SK-N-SH (cell line): ENCODE data around the gene CYB561D2. TPM values are rescaled to one million over a fixed set of nuclear protein-coding genes. Genes with fewer than 3 reads are reported as not detected.

Experiments used
- CTCF ChIA-PET: fragments of 300-600, 350-600 bp; formaldehyde crosslinking; extraction: SDS; loops from one replicate; lab custom pipeline; 2021; lab: Yijun Ruan, JAX
- POLR2A ChIA-PET: fragments of 350-600 bp; sonication (Branson Sonifier 250); formaldehyde crosslinking; extraction: SDS; loops from one replicate; lab custom pipeline; 2020; ENCODE audit warnings: antibody characterized with exemption, inconsistent platforms; lab: Yijun Ruan, JAX
- DNase-seq: peaks from one replicate; pipeline ENCODE4 v3.0.0; 2012
- H2AFZ ChIP-seq: fragments of 200-600 bp; sonication (generic); 2 replicates; pipeline ENCODE4 v1.8.1; 2016; ENCODE audit warnings: antibody characterized with exemption, mild to moderate bottlenecking, low read depth
- H3F3A ChIP-seq: fragments of 200-600 bp; sonication (generic); replicated peaks from 2 replicates; pipeline ENCODE3; 2016; ENCODE audit warnings: antibody characterized with exemption, mild to moderate bottlenecking; ENCODE audit not compliant: insufficient read depth
- H3K27ac ChIP-seq, 2 experiments: fragments of 200-500 bp in 1 of 2; fragments of 200-600 bp in 1 of 2; sonication (Bioruptor generic) in 1 of 2; sonication (generic), shearing (Covaris generic) in 1 of 2; 2 replicates each; pipeline versions ENCODE4 v1.5.1 to v1.6.1; 2014 to 2016; ENCODE audit warnings: low read depth in 2 of 2, inconsistent platforms in 1 of 2, low read length in 1 of 2, mild to moderate bottlenecking in 1 of 2, mixed read lengths in 1 of 2
- H3K27me3 ChIP-seq: fragments of 200-600 bp; sonication (generic), shearing (Covaris generic); 2 replicates; pipeline ENCODE4 v1.6.1; 2016; ENCODE audit warnings: mixed run types; ENCODE audit not compliant: insufficient read depth
- H3K36me3 ChIP-seq, 2 experiments: fragments of 200-500 bp in 1 of 2; fragments of 200-600 bp in 1 of 2; sonication (Bioruptor generic) in 1 of 2; sonication (generic) in 1 of 2; replicated peaks in 1 of 2; 2 replicates each; pipeline versions ENCODE3 to v1.5.1; 2014 to 2016; ENCODE audit warnings: low read length in 1 of 2, mild to moderate bottlenecking in 1 of 2; ENCODE audit not compliant: insufficient read depth in 2 of 2, control insufficient read depth in 1 of 2
- H3K4me1 ChIP-seq, 2 experiments: fragments of 200-500 bp in 1 of 2; fragments of 200-600 bp in 1 of 2; sonication (Bioruptor generic) in 1 of 2; sonication (generic), shearing (Covaris generic) in 1 of 2; 2 replicates each; pipeline versions ENCODE4 v1.5.1 to v1.6.1; 2014 to 2016; ENCODE audit warnings: low read depth in 1 of 2, low read length in 1 of 2, mixed run types in 1 of 2; ENCODE audit not compliant: insufficient read depth in 2 of 2, control insufficient read depth in 1 of 2
- H3K4me2 ChIP-seq: fragments of 200-600 bp; sonication (generic), shearing (Covaris generic); 2 replicates; pipeline ENCODE4 v1.6.1; 2017; ENCODE audit warnings: mixed run types
- H3K4me3 ChIP-seq, 2 experiments: fragments of 200-500 bp in 1 of 2; fragments of 200-600 bp in 1 of 2; sonication (Bioruptor generic) in 1 of 2; sonication (generic), shearing (Covaris generic) in 1 of 2; 2 replicates each; pipeline versions ENCODE4 v1.5.1 to v1.8.1; 2014 to 2016; ENCODE audit warnings: low read depth in 2 of 2, inconsistent platforms in 1 of 2, low read length in 1 of 2, mild to moderate bottlenecking in 1 of 2, mixed read lengths in 1 of 2, moderate library complexity in 1 of 2
- H3K79me2 ChIP-seq: fragments of 200-600 bp; sonication (generic); 2 replicates; pipeline ENCODE4 v1.8.1; 2017; ENCODE audit warnings: mild to moderate bottlenecking; ENCODE audit not compliant: insufficient read depth
- H3K9ac ChIP-seq: fragments of 200-600 bp; sonication (generic); 2 replicates; pipeline ENCODE4 v1.6.1; 2017; ENCODE audit warnings: mixed run types
- H3K9me2 ChIP-seq: fragments of 200-600 bp; sonication (generic); 2 replicates; pipeline ENCODE4 v1.6.1; 2017; ENCODE audit warnings: mixed run types
- H3K9me3 ChIP-seq: fragments of 200-600 bp; sonication (generic); 2 replicates; pipeline ENCODE4 v1.6.1; 2017; ENCODE audit warnings: mixed run types, mild to moderate bottlenecking, moderate library complexity
- H4K20me1 ChIP-seq: fragments of 200-600 bp; sonication (generic); 2 replicates; pipeline ENCODE4 v1.6.1; 2017; ENCODE audit warnings: mild to moderate bottlenecking, mixed run types; ENCODE audit not compliant: insufficient read depth
- ELF1 ChIP-seq: IDR thresholded peaks from 2 replicates; pipeline ENCODE4 v1.4.0; 2012
- EP300 ChIP-seq, 2 experiments: IDR thresholded peaks; 2 replicates each; pipeline versions ENCODE4 v1.4.0 to v1.6.1; 2012; ENCODE audit warnings: borderline replicate concordance in 1 of 2, low read depth in 1 of 2, low read length in 1 of 2
- EZH2phosphoT487 ChIP-seq: fragments of 200-600 bp; sonication (generic); IDR thresholded peaks from 2 replicates; pipeline ENCODE4 v1.6.1; 2017; ENCODE audit warnings: low read depth, mixed run types, mild to moderate bottlenecking, antibody characterized with exemption, moderate library complexity, borderline replicate concordance
- FOXM1 ChIP-seq: IDR thresholded peaks from 2 replicates; pipeline ENCODE4 v1.4.0; 2012; ENCODE audit warnings: low read depth, mild to moderate bottlenecking
- GABPA ChIP-seq: IDR thresholded peaks from 2 replicates; pipeline ENCODE4 v1.4.0; 2012; ENCODE audit warnings: low read depth, mild to moderate bottlenecking
- MEF2A ChIP-seq: IDR thresholded peaks from 2 replicates; pipeline ENCODE4 v1.4.0; 2012; ENCODE audit warnings: low read depth, borderline replicate concordance
- NRF1 ChIP-seq: IDR thresholded peaks from 2 replicates; pipeline ENCODE4 v1.6.1; 2012; ENCODE audit warnings: low read depth, mild to moderate bottlenecking, low read length
- POLR2AphosphoS5 ChIP-seq: IDR thresholded peaks from 2 replicates; pipeline ENCODE4 v1.6.1; 2012; ENCODE audit warnings: low read depth, low read length
- RAD21 ChIP-seq: IDR thresholded peaks from 2 replicates; pipeline ENCODE4 v1.6.1; 2012; ENCODE audit warnings: mild to moderate bottlenecking, low read length
- RFX5 ChIP-seq: IDR thresholded peaks from 2 replicates; pipeline ENCODE4 v1.6.1; 2012; ENCODE audit warnings: mild to moderate bottlenecking, improper control_type of control experiment, low read length
- TAF1 ChIP-seq: IDR thresholded peaks from 2 replicates; pipeline ENCODE4 v1.6.1; 2012; ENCODE audit warnings: low read depth, mild to moderate bottlenecking, low read length, moderate library complexity, borderline replicate concordance
- YY1 ChIP-seq: IDR thresholded peaks from 2 replicates; pipeline ENCODE4 v1.4.0; 2012; ENCODE audit warnings: low read depth, mild to moderate bottlenecking
- WGBS: methylation state at CpG from one replicate; pipeline ENCODE4 v1.1.6; 2017; ENCODE audit warnings: low lambda C conversion rate; 5-methylcytosine and 5-hydroxymethylcytosine counted together
- polyA plus RNA-seq, 3 experiments: library from polyadenylated mRNA; depleted of rRNA; stranded (reverse); fragments of >200 nt; gene quantifications; 2 replicates each; pipeline ENCODE4 v1.2.3, GENCODE V29; 2012
- TF ChIP-seq, protein P1 (sequence below): IDR thresholded peaks from 2 replicates; pipeline ENCODE4 v1.4.0; 2012; ENCODE audit warnings: low read depth, borderline replicate concordance
- TF ChIP-seq, protein P2 (sequence below): IDR thresholded peaks from 2 replicates; pipeline ENCODE4 v1.6.1; 2012; ENCODE audit warnings: mild to moderate bottlenecking, low read depth, low read length, moderate library complexity
- TF ChIP-seq, protein P3 (sequence below): IDR thresholded peaks from 2 replicates; pipeline ENCODE4 v1.4.0; 2012; ENCODE audit warnings: low read depth
- TF ChIP-seq, protein P4 (sequence below): fragments of 150-350 bp; IDR thresholded peaks from 2 replicates; pipeline ENCODE4 v1.6.1; 2016; ENCODE audit warnings: mild to moderate bottlenecking, low read depth, low read length
- TF ChIP-seq, protein P5 (sequence below): fragments of 200-600 bp; sonication (generic); IDR thresholded peaks from 2 replicates; pipeline ENCODE4 v1.6.1; 2017; ENCODE audit warnings: antibody characterized with exemption, mild to moderate bottlenecking, moderate library complexity

CYB561D2 gene
- polyA plus RNA-seq, 1 of the 3 experiments (the other 2 are of a cell fraction): 40.7 TPM

DNA sequence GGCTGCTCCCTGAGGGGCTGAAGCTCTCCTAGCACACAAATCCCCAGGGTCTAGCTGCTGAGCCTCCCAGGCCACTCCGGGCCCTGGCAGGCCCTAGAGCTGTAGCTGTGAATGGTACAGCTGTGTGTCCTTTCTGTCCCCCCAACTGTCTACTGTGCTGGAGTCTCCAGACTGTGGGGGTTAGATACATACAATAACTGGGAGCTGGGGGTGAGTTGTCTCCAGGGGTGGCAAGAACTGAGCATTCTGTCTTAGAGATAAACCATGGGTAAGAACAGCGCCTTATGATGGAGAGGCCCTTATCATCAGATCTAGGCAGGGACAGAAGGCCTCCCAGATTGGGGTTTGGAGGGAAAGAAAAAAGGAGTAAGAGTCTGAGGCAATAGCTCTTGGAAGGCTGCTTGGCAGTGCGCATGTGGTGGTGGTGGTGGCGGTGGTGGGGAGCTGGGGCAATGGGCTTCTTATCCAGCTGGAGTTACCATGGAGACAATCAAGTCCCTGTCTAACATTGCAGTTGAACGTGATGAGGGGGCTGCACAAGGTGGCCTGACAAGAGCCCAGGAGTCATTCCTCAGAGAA lies 3.6 kb downstream of the CYB561D2 start:
- ChIA-PET CTCF (interaction anchor here (0.9 to 6.4 kb wide), 13 partner anchors 14 to 261 kb away, joined by 3 to 57 read pairs (median 7); partner anchors contain the start of gene HYAL1), POLR2A (interaction anchor here (0.6 to 4.6 kb wide), 7 partner anchors 27 to 213 kb away, joined by 3 to 13 read pairs (median 3); partner anchors contain the start of gene C3orf18)
- peaks cover 21 to 45% of the 10 kb centered on the region in 2 experiments for H3K36me3 ChIP-seq
- H4K20me1 ChIP-seq: peaks cover 60% of the 10 kb centered on the region
- 75% methylated on average over 4 of the region's 5 CpGs for WGBS
- H3K9me3 ChIP-seq: no peaks in the 10 kb centered on the region
- H2AFZ ChIP-seq: no peak overlapping the region
- H3K9me2 ChIP-seq: no peaks in the 10 kb centered on the region
- no peak overlapping the region for H3K4me3 ChIP-seq
- H3F3A ChIP-seq: peaks cover 7% of the 10 kb centered on the region
- no peak overlapping the region for H3K9ac ChIP-seq
- peaks cover 19 to 67% of the 10 kb centered on the region in 2 experiments; a peak in 2 of 4 replicates for H3K4me1 ChIP-seq
- DNase-seq: no peak
- H3K79me2 ChIP-seq: peaks cover 92% of the 10 kb centered on the region
- no peaks in the 10 kb centered on the region for H3K27me3 ChIP-seq
- no peak overlapping the region; a peak in 1 of 4 replicates for H3K27ac ChIP-seq
- H3K4me2 ChIP-seq: no peak overlapping the region
- no peak for TF ChIP-seq GABPA

DNA sequence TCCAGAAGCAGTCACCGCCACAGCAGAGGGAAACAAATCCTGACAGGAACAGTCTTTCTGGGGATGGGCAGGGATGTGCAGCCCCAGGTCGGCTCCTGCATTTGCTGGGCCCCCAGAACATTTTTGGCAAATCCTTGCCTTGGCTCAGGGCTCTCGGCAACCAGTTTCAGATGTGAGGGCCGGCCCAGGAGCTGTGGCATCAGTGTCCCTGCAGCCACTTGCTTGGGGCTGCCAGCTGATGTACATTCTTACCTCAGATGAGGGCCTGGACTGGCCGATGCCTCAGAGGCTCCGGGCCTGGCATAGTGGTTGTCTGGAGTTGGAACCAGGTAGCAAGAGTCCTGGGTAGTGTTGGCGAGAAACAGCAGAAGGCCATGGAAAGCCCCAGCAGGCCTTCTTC lies 4.2 kb downstream of the CYB561D2 start:
- Histone ChIP-seq H3K4me2 (no peak overlapping the region), H3K36me3 (peaks cover 21 to 45% of the 10 kb centered on the region in 2 experiments)
- TF ChIP-seq, protein P1, sequence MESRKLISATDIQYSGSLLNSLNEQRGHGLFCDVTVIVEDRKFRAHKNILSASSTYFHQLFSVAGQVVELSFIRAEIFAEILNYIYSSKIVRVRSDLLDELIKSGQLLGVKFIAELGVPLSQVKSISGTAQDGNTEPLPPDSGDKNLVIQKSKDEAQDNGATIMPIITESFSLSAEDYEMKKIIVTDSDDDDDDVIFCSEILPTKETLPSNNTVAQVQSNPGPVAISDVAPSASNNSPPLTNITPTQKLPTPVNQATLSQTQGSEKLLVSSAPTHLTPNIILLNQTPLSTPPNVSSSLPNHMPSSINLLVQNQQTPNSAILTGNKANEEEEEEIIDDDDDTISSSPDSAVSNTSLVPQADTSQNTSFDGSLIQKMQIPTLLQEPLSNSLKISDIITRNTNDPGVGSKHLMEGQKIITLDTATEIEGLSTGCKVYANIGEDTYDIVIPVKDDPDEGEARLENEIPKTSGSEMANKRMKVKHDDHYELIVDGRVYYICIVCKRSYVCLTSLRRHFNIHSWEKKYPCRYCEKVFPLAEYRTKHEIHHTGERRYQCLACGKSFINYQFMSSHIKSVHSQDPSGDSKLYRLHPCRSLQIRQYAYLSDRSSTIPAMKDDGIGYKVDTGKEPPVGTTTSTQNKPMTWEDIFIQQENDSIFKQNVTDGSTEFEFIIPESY: no peak
- TF ChIP-seq TAF1 (no peak), RAD21 (no peak), GABPA (no peak), EP300 (IDR thresholded peaks at IDR 0.05; ENCODE audit: borderline replicate concordance in 1 of 2, low read depth in 1 of 2, low read length in 1 of 2) (no peak), FOXM1 (no peak), YY1 (no peak), ELF1 (no peak), EZH2phosphoT487 (no peak), MEF2A (no peak), RFX5 (no peak), POLR2AphosphoS5 (no peak), NRF1 (no peak)
- TF ChIP-seq, protein P2, sequence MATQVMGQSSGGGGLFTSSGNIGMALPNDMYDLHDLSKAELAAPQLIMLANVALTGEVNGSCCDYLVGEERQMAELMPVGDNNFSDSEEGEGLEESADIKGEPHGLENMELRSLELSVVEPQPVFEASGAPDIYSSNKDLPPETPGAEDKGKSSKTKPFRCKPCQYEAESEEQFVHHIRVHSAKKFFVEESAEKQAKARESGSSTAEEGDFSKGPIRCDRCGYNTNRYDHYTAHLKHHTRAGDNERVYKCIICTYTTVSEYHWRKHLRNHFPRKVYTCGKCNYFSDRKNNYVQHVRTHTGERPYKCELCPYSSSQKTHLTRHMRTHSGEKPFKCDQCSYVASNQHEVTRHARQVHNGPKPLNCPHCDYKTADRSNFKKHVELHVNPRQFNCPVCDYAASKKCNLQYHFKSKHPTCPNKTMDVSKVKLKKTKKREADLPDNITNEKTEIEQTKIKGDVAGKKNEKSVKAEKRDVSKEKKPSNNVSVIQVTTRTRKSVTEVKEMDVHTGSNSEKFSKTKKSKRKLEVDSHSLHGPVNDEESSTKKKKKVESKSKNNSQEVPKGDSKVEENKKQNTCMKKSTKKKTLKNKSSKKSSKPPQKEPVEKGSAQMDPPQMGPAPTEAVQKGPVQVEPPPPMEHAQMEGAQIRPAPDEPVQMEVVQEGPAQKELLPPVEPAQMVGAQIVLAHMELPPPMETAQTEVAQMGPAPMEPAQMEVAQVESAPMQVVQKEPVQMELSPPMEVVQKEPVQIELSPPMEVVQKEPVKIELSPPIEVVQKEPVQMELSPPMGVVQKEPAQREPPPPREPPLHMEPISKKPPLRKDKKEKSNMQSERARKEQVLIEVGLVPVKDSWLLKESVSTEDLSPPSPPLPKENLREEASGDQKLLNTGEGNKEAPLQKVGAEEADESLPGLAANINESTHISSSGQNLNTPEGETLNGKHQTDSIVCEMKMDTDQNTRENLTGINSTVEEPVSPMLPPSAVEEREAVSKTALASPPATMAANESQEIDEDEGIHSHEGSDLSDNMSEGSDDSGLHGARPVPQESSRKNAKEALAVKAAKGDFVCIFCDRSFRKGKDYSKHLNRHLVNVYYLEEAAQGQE: no peak
- TF ChIP-seq, protein P3, sequence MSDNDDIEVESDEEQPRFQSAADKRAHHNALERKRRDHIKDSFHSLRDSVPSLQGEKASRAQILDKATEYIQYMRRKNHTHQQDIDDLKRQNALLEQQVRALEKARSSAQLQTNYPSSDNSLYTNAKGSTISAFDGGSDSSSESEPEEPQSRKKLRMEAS: no peak
- TF ChIP-seq, protein P4, sequence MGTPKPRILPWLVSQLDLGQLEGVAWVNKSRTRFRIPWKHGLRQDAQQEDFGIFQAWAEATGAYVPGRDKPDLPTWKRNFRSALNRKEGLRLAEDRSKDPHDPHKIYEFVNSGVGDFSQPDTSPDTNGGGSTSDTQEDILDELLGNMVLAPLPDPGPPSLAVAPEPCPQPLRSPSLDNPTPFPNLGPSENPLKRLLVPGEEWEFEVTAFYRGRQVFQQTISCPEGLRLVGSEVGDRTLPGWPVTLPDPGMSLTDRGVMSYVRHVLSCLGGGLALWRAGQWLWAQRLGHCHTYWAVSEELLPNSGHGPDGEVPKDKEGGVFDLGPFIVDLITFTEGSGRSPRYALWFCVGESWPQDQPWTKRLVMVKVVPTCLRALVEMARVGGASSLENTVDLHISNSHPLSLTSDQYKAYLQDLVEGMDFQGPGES: no peak
- TF ChIP-seq, protein P5, sequence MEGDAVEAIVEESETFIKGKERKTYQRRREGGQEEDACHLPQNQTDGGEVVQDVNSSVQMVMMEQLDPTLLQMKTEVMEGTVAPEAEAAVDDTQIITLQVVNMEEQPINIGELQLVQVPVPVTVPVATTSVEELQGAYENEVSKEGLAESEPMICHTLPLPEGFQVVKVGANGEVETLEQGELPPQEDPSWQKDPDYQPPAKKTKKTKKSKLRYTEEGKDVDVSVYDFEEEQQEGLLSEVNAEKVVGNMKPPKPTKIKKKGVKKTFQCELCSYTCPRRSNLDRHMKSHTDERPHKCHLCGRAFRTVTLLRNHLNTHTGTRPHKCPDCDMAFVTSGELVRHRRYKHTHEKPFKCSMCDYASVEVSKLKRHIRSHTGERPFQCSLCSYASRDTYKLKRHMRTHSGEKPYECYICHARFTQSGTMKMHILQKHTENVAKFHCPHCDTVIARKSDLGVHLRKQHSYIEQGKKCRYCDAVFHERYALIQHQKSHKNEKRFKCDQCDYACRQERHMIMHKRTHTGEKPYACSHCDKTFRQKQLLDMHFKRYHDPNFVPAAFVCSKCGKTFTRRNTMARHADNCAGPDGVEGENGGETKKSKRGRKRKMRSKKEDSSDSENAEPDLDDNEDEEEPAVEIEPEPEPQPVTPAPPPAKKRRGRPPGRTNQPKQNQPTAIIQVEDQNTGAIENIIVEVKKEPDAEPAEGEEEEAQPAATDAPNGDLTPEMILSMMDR: no peak

More for the DNA sequence above, 4.2 kb downstream of the CYB561D2 start:
- no peak overlapping the region for H3K4me3 ChIP-seq
- CTCF ChIA-PET: interaction anchor here (0.6 to 6.4 kb wide), 13 partner anchors 14 to 260 kb away, joined by 3 to 57 read pairs (median 7); no protein-coding TSS in a partner anchor
- H3K9ac ChIP-seq: no peak overlapping the region
- H3K79me2 ChIP-seq: peaks cover 87% of the 10 kb centered on the region
- peaks cover 60% of the 10 kb centered on the region for H4K20me1 ChIP-seq
- no peaks in the 10 kb centered on the region for H3K9me2 ChIP-seq
- DNase-seq: no peak
- H3K27me3 ChIP-seq: no peaks in the 10 kb centered on the region
- H2AFZ ChIP-seq: no peak overlapping the region
- H3K9me3 ChIP-seq: no peaks in the 10 kb centered on the region
- peaks cover 7% of the 10 kb centered on the region for H3F3A ChIP-seq
- H3K27ac ChIP-seq: no peak overlapping the region; a peak in 1 of 4 replicates
- WGBS: 90% methylated on average over 2 of the region's 7 CpGs
- peaks cover 16 to 64% of the 10 kb centered on the region in 2 experiments; a peak in 2 of 4 replicates for H3K4me1 ChIP-seq
- POLR2A ChIA-PET: interaction anchor here (1.8 to 4.6 kb wide), 2 partner anchors 26 to 72 kb away, joined by 5 to 13 read pairs; no protein-coding TSS in a partner anchor
